H1 (cell line): ENCODE results near the gene AFF2. TPM values are rescaled to one million over a fixed set of nuclear protein-coding genes. Genes with fewer than 3 reads are reported as not detected.

ENCODE experiments used
- CTCF ChIA-PET: fragments of 300-600 bp; sonication (Branson Sonifier 250); formaldehyde crosslinking; loops from one replicate; lab custom pipeline; 2021; ENCODE audit not compliant: partially characterized antibody; lab: Charles Lee
- POLR2A ChIA-PET: fragments of 300-600 bp; sonication (Branson Sonifier 250); formaldehyde crosslinking; loops from one replicate; lab custom pipeline; 2021; ENCODE audit warnings: inconsistent platforms; ENCODE audit not compliant: partially characterized antibody; lab: Charles Lee
- DNase-seq, 2 experiments: peaks; one replicate each; pipeline versions ENCODE4 v3.0.0 to v3.0.0-alpha.2; 2010 to 2022; ENCODE audit warnings: low spot score in 2 of 2, low read depth in 1 of 2, mixed read lengths in 1 of 2
- FAIRE-seq: peaks from 2 replicates; lab custom pipeline; 2011; peaks lifted over from hg19 to GRCh38; lab: Jason Lieb, UNC
- H2AFZ ChIP-seq: 2 replicates; pipeline ENCODE4 v1.8.1; 2012; ENCODE audit warnings: low read length, inconsistent platforms
- H2AK5ac ChIP-seq: 2 replicates; pipeline ENCODE4 v1.6.1; 2013; ENCODE audit warnings: low read depth, low read length
- H2BK120ac ChIP-seq: replicated peaks from 2 replicates; pipeline ENCODE3; 2013; ENCODE audit warnings: low read depth, low read length, inconsistent platforms
- H2BK12ac ChIP-seq: 2 replicates; pipeline ENCODE4 v1.6.1; 2013; ENCODE audit warnings: low read depth, low read length
- H2BK15ac ChIP-seq: 2 replicates; pipeline ENCODE4 v1.6.1; 2013; ENCODE audit warnings: low read length
- H2BK20ac ChIP-seq: 2 replicates; pipeline ENCODE4 v1.6.1; 2013; ENCODE audit warnings: low read length
- H2BK5ac ChIP-seq: 2 replicates; pipeline ENCODE4 v1.6.1; 2013; ENCODE audit warnings: low read depth, low read length
- H3K14ac ChIP-seq: 2 replicates; pipeline ENCODE4 v1.6.1; 2013; ENCODE audit warnings: inconsistent platforms; ENCODE audit not compliant: insufficient read length
- H3K18ac ChIP-seq: 2 replicates; pipeline ENCODE4 v1.6.1; 2013; ENCODE audit warnings: low read length; ENCODE audit errors: extremely low read depth
- H3K23ac ChIP-seq: 2 replicates; pipeline ENCODE4 v1.6.1; 2013; ENCODE audit warnings: inconsistent platforms; ENCODE audit not compliant: insufficient read length
- H3K23me2 ChIP-seq: 2 replicates; pipeline ENCODE4 v1.6.1; 2013; ENCODE audit warnings: low read depth, low read length
- H3K27ac ChIP-seq: 2 replicates; pipeline ENCODE4 v1.6.1; 2011; ENCODE audit warnings: low read depth, low read length, inconsistent platforms
- H3K27me3 ChIP-seq, 4 experiments: replicated peaks in 1 of 4; 1 replicate in 1 of 4; 2 replicates in 3 of 4; pipeline versions ENCODE4 v1.6.1 to v1.8.1; 2011 to 2013; ENCODE audit warnings: low read length in 3 of 4, mild to moderate bottlenecking in 3 of 4, inconsistent platforms in 2 of 4, mixed read lengths in 2 of 4, moderate library complexity in 1 of 4; ENCODE audit not compliant: control insufficient read depth in 3 of 4, insufficient read depth in 3 of 4; ENCODE audit errors: extremely low read depth in 1 of 4
- H3K36me3 ChIP-seq, 4 experiments: 2 replicates each; pipeline versions ENCODE4 v1.6.1 to v1.8.1; 2011 to 2013; ENCODE audit warnings: mild to moderate bottlenecking in 4 of 4, low read length in 3 of 4, moderate library complexity in 2 of 4, control low read depth in 1 of 4, inconsistent platforms in 1 of 4; ENCODE audit not compliant: insufficient read depth in 4 of 4, control insufficient read depth in 2 of 4
- H3K4ac ChIP-seq: replicated peaks from 2 replicates; pipeline ENCODE3; 2013; ENCODE audit warnings: low read length, low read depth, mixed read lengths, inconsistent platforms; ENCODE audit not compliant: insufficient read length
- H3K4me1 ChIP-seq, 4 experiments: replicated peaks in 1 of 4; 1 replicate in 1 of 4; 2 replicates in 3 of 4; pipeline versions ENCODE4 v1.6.1 to v1.8.1; 2011 to 2013; ENCODE audit warnings: low read length in 3 of 4, inconsistent platforms in 2 of 4, mixed read lengths in 1 of 4; ENCODE audit not compliant: insufficient read depth in 4 of 4, control insufficient read depth in 3 of 4
- H3K4me2 ChIP-seq, 2 experiments: 2 replicates each; pipeline versions ENCODE4 v1.6.1 to v1.8.1; 2011 to 2013; ENCODE audit warnings: low read depth in 2 of 2, low read length in 2 of 2, control low read depth in 1 of 2, inconsistent platforms in 1 of 2, mild to moderate bottlenecking in 1 of 2; ENCODE audit not compliant: insufficient read depth in 1 of 2
- H3K4me3 ChIP-seq, 4 experiments: fragments of 200-600, 300-600 bp in 1 of 4; sonication (generic), shearing (Covaris generic), sonication (Bioruptor Twin) in 1 of 4; 2 replicates each; pipeline versions ENCODE4 v1.5.1 to v1.8.1; 2011 to 2016; ENCODE audit warnings: low read length in 4 of 4, low read depth in 3 of 4, control low read depth in 2 of 4, inconsistent platforms in 2 of 4, mild to moderate bottlenecking in 2 of 4, mixed read lengths in 1 of 4, moderate library complexity in 1 of 4; ENCODE audit not compliant: insufficient read depth in 2 of 4; ENCODE audit errors: extremely low read depth in 1 of 4
- H3K56ac ChIP-seq: replicated peaks from 2 replicates; pipeline ENCODE3; 2013; ENCODE audit warnings: low read depth, mild to moderate bottlenecking, mixed read lengths, low read length, inconsistent platforms; ENCODE audit not compliant: insufficient read length
- H3K79me1 ChIP-seq: 2 replicates; pipeline ENCODE4 v1.6.1; 2013; ENCODE audit warnings: low read depth, low read length, control low read depth
- H3K79me2 ChIP-seq, 2 experiments: 2 replicates each; pipeline versions ENCODE4 v1.6.1 to v1.8.1; 2012 to 2013; ENCODE audit warnings: low read length in 2 of 2, mild to moderate bottlenecking in 2 of 2, inconsistent platforms in 1 of 2; ENCODE audit not compliant: insufficient read depth in 2 of 2, control insufficient read depth in 1 of 2
- H3K9ac ChIP-seq, 4 experiments: replicated peaks in 1 of 4; 1 replicate in 1 of 4; 2 replicates in 3 of 4; pipeline versions ENCODE4 v1.6.1 to v1.8.1; 2011 to 2013; ENCODE audit warnings: low read depth in 3 of 4, low read length in 3 of 4, control low read depth in 2 of 4, mild to moderate bottlenecking in 2 of 4, moderate library complexity in 2 of 4, inconsistent platforms in 1 of 4; ENCODE audit errors: extremely low read depth in 1 of 4
- H3K9me3 ChIP-seq, 2 experiments: 2 replicates each; pipeline versions ENCODE4 v1.6.1 to v1.8.1; 2012 to 2013; ENCODE audit warnings: mild to moderate bottlenecking in 2 of 2, moderate library complexity in 2 of 2, control low read depth in 1 of 2, inconsistent platforms in 1 of 2, low read depth in 1 of 2, low read length in 1 of 2, mixed read lengths in 1 of 2; ENCODE audit not compliant: insufficient read depth in 2 of 2
- H4K20me1 ChIP-seq, 2 experiments: replicated peaks in 1 of 2; 2 replicates each; pipeline versions ENCODE3 to v1.8.1; 2011 to 2013; ENCODE audit warnings: inconsistent platforms in 2 of 2, low read length in 2 of 2, mild to moderate bottlenecking in 1 of 2; ENCODE audit not compliant: insufficient read depth in 2 of 2, control insufficient read depth in 1 of 2
- H4K5ac ChIP-seq: 2 replicates; pipeline ENCODE4 v1.6.1; 2013; ENCODE audit warnings: low read length, low read depth, mixed read lengths, inconsistent platforms; ENCODE audit not compliant: insufficient read length
- H4K8ac ChIP-seq: 2 replicates; pipeline ENCODE4 v1.8.0; 2013; ENCODE audit warnings: mild to moderate bottlenecking, moderate library complexity, low read length, inconsistent platforms; ENCODE audit not compliant: insufficient read depth; ENCODE audit errors: extremely low read depth
- H4K91ac ChIP-seq: replicated peaks from 2 replicates; pipeline ENCODE3; 2013; ENCODE audit warnings: low read length, mixed read lengths, inconsistent platforms; ENCODE audit not compliant: insufficient read length
- BCL11A ChIP-seq, 2 experiments: IDR thresholded peaks; one replicate each; pipeline ENCODE4 v1.6.1; 2011; ENCODE audit warnings: low read depth in 2 of 2, low read length in 2 of 2, mild to moderate bottlenecking in 2 of 2
- BRCA1 ChIP-seq: IDR thresholded peaks from 2 replicates; pipeline ENCODE4 v1.6.1; 2012; ENCODE audit warnings: low read depth, low read length, improper control_type of control experiment
- CEBPB ChIP-seq: IDR thresholded peaks from 2 replicates; pipeline ENCODE4 v1.6.1; 2012; ENCODE audit warnings: low read depth, low read length
- FOSL1 ChIP-seq: IDR thresholded peaks from 2 replicates; pipeline ENCODE4 v1.6.1; 2011; ENCODE audit warnings: mild to moderate bottlenecking, low read depth, low read length, moderate library complexity; ENCODE audit not compliant: insufficient read depth
- NRF1 ChIP-seq: IDR thresholded peaks from 2 replicates; pipeline ENCODE4 v1.6.1; 2011; ENCODE audit warnings: mild to moderate bottlenecking, low read depth, low read length, improper control_type of control experiment
- PHF8 ChIP-seq: fragments of 200-600 bp; sonication (generic); conservative IDR thresholded peaks from 2 replicates; pipeline ENCODE4 v1.7.1; 2012; ENCODE audit warnings: low read depth, mild to moderate bottlenecking, inconsistent platforms, low read length, moderate library complexity
- RAD21 ChIP-seq, 2 experiments: IDR thresholded peaks in 1 of 2; conservative IDR thresholded peaks in 1 of 2; 2 replicates each; pipeline ENCODE4 v1.6.1; 2011; ENCODE audit warnings: low read depth in 2 of 2, low read length in 2 of 2, improper control_type of control experiment in 1 of 2, inconsistent platforms in 1 of 2, mild to moderate bottlenecking in 1 of 2, moderate library complexity in 1 of 2
- RBBP5 ChIP-seq: IDR thresholded peaks from 2 replicates; pipeline ENCODE4 v1.7.1; 2012; ENCODE audit warnings: low read depth, mild to moderate bottlenecking, inconsistent platforms, low read length, moderate library complexity, borderline replicate concordance
- TAF1 ChIP-seq: IDR thresholded peaks from 2 replicates; pipeline ENCODE4 v1.6.1; 2011; ENCODE audit warnings: mild to moderate bottlenecking, low read depth, low read length
- WGBS, 2 experiments: shearing (Covaris generic) in 1 of 2; methylation state at CpG; one replicate each; pipeline versions ENCODE4 v1.1.6 to v1.1.7; 2013 to 2015; ENCODE audit warnings: low lambda C conversion rate in 2 of 2, mixed read lengths in 2 of 2, inconsistent platforms in 1 of 2, low coverage in 1 of 2, missing lambda C conversion rate in 1 of 2; ENCODE audit not compliant: insufficient replicate concordance in 2 of 2, insufficient coverage in 1 of 2, insufficient read length in 1 of 2; ENCODE audit errors: extremely low coverage in 1 of 2, missing lambda C conversion rate in 1 of 2; 5-methylcytosine and 5-hydroxymethylcytosine counted together
- polyA plus RNA-seq, 7 experiments: library from polyadenylated mRNA; depleted of rRNA in 3 of 7; stranded (reverse) in 5 of 7; unstranded in 2 of 7; fragments of >200 nt in 5 of 7; fragments of 200-250 nt in 2 of 7; gene quantifications; 1 replicate in 5 of 7; 2 replicates in 1 of 7; 4 replicates in 1 of 7; pipeline versions ENCODE4 v1.2.1 to v1.2.3, GENCODE V29; 2011 to 2013; ENCODE audit warnings: missing spikeins in 2 of 7, mixed read lengths in 2 of 7
- total RNA-seq: library from RNA; stranded (reverse); fragmentation: NEBNext Ultra II Directional; extraction: Animal tissue kit (Norgen Biotek cat#: 25700); gene quantifications from 2 replicates; pipeline ENCODE4 v1.2.1, GENCODE V29; 2021
- TF ChIP-seq, protein P1 (sequence below), 3 experiments: IDR thresholded peaks; 1 replicate in 2 of 3; 2 replicates in 1 of 3; pipeline versions ENCODE4 v1.5.1 to v1.6.1; 2011; ENCODE audit warnings: low read length in 3 of 3, mild to moderate bottlenecking in 3 of 3, inconsistent platforms in 2 of 3, low read depth in 1 of 3, moderate library complexity in 1 of 3; ENCODE audit not compliant: insufficient read depth in 1 of 3; ENCODE audit errors: control extremely low read depth in 1 of 3

AFF2 gene
- total and polyA plus RNA-seq, 2 of the 8 experiments (the other 6 are each of a cell fraction or from before 2014, with no cell fraction given), result 2.0 to 7.3 TPM

DNA sequence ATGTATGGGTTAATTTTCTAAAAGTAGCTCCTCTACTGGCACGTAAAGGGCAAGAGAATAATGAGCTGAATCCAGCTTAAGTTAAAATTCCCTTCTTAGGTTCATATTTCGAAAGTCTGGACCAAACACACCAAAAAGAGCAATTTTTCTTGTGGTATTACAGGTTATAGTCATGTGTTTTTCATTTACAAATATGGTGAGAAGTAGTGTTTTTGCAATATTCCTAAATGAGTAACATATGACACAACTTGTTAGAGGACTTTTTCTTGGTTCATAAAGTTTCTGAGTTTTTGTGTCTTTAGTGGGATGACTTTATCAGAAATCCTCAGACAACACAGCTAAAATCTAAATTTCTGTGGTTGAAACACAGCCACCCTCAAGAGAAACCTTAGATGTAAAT, 172.1 kb downstream of the AFF2 start:
- POLR2A ChIA-PET, result no interaction called here

More for the DNA sequence above, 172.1 kb downstream of the AFF2 start:
- no peak overlapping the region for H3K14ac ChIP-seq
- no peaks in the 10 kb centered on the region for H3K4me1 ChIP-seq
- no peaks in the 10 kb centered on the region for H4K20me1 ChIP-seq
- no peak overlapping the region for H3K27ac ChIP-seq
- no peak overlapping the region for H3K56ac ChIP-seq
- H3K36me3 ChIP-seq, result no peaks in the 10 kb centered on the region
- H4K5ac ChIP-seq, result no peak overlapping the region
- no peak overlapping the region for H3K18ac ChIP-seq
- H4K91ac ChIP-seq, result no peak overlapping the region
- H3K4me2 ChIP-seq, result no peak overlapping the region
- no peak overlapping the region for H2BK5ac ChIP-seq
- CTCF ChIA-PET, result no interaction called here
- no peaks in the 10 kb centered on the region for H3K79me2 ChIP-seq
- H2BK15ac ChIP-seq, result no peak overlapping the region
- H2AK5ac ChIP-seq, result no peak overlapping the region
- no peak overlapping the region for H2BK120ac ChIP-seq
- H2AFZ ChIP-seq, result no peak overlapping the region
- 95% methylated on average over 2 of the region's 2 CpGs; no CpG with 5 or more reads in 1 of the 2 experiments for WGBS, 2 experiments
- no peak overlapping the region for H2BK12ac ChIP-seq
- H3K4me3 ChIP-seq, result no peak overlapping the region
- FAIRE-seq, result no peak
- H3K23me2 ChIP-seq, result no peaks in the 10 kb centered on the region
- no peak for DNase-seq
- H3K9ac ChIP-seq, result no peak overlapping the region
- no peak overlapping the region for H3K4ac ChIP-seq
- no peak overlapping the region for H2BK20ac ChIP-seq
- no peak overlapping the region for H4K8ac ChIP-seq
- H3K27me3 ChIP-seq, result no peaks in the 10 kb centered on the region
- TF ChIP-seq CEBPB (no peak), BRCA1 (no peak), PHF8 (no peak), FOSL1 (no peak), RAD21 (IDR thresholded peaks at IDR 0.05 in 1 of 2, conservative IDR thresholded peaks at IDR 0.05 in 1 of 2; ENCODE audit: low read depth in 2 of 2, low read length in 2 of 2) (no peak), NRF1 (no peak), RBBP5 (no peak), BCL11A (IDR thresholded peaks at IDR 0.05; ENCODE audit: low read depth in 2 of 2, low read length in 2 of 2) (no peak), TAF1 (no peak)
- TF ChIP-seq, protein P1, sequence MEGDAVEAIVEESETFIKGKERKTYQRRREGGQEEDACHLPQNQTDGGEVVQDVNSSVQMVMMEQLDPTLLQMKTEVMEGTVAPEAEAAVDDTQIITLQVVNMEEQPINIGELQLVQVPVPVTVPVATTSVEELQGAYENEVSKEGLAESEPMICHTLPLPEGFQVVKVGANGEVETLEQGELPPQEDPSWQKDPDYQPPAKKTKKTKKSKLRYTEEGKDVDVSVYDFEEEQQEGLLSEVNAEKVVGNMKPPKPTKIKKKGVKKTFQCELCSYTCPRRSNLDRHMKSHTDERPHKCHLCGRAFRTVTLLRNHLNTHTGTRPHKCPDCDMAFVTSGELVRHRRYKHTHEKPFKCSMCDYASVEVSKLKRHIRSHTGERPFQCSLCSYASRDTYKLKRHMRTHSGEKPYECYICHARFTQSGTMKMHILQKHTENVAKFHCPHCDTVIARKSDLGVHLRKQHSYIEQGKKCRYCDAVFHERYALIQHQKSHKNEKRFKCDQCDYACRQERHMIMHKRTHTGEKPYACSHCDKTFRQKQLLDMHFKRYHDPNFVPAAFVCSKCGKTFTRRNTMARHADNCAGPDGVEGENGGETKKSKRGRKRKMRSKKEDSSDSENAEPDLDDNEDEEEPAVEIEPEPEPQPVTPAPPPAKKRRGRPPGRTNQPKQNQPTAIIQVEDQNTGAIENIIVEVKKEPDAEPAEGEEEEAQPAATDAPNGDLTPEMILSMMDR (IDR thresholded peaks at IDR 0.05; ENCODE audit: control extremely low read depth in 1 of 3, insufficient read depth in 1 of 3, low read depth in 1 of 3, low read length in 3 of 3), result no peak
- peaks cover 2 to 17% of the 10 kb centered on the region in 2 experiments; a peak in 2 of 4 replicates for H3K9me3 ChIP-seq
- H3K23ac ChIP-seq, result no peak overlapping the region
- no peaks in the 10 kb centered on the region for H3K79me1 ChIP-seq
